ENCODE results near the gene UBE2QL1.

DNA sequence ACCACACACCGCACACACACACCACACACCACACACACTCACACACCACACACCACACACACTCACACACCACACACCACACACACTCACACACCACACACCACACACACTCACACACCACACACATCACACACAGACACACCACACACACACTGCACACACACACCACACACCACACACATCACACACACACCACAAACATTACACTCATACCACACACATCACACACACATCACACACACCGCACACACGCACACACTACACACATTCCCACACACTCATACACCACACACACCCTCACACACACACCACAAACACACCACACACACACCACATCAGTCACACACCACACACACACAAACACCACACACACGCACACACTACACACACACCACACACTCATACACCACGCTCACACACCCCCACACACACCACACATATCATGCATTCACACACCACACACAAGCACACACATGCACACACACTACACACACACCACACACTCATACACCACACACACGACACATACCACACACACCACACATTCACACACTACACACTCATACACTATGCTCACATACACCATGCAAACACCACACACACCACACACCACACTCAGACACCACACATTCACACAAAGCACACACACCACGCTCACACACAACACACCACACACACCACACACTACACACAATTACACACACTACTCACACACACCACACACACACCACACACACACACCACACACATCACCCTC is 1.1 kb upstream of the UBE2QL1 start:
- TF ChIP-seq, protein P1, sequence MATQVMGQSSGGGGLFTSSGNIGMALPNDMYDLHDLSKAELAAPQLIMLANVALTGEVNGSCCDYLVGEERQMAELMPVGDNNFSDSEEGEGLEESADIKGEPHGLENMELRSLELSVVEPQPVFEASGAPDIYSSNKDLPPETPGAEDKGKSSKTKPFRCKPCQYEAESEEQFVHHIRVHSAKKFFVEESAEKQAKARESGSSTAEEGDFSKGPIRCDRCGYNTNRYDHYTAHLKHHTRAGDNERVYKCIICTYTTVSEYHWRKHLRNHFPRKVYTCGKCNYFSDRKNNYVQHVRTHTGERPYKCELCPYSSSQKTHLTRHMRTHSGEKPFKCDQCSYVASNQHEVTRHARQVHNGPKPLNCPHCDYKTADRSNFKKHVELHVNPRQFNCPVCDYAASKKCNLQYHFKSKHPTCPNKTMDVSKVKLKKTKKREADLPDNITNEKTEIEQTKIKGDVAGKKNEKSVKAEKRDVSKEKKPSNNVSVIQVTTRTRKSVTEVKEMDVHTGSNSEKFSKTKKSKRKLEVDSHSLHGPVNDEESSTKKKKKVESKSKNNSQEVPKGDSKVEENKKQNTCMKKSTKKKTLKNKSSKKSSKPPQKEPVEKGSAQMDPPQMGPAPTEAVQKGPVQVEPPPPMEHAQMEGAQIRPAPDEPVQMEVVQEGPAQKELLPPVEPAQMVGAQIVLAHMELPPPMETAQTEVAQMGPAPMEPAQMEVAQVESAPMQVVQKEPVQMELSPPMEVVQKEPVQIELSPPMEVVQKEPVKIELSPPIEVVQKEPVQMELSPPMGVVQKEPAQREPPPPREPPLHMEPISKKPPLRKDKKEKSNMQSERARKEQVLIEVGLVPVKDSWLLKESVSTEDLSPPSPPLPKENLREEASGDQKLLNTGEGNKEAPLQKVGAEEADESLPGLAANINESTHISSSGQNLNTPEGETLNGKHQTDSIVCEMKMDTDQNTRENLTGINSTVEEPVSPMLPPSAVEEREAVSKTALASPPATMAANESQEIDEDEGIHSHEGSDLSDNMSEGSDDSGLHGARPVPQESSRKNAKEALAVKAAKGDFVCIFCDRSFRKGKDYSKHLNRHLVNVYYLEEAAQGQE (tag by site-specific recombination; IDR thresholded peaks at IDR 0.05), result no peak
- TF ChIP-seq, protein P2, sequence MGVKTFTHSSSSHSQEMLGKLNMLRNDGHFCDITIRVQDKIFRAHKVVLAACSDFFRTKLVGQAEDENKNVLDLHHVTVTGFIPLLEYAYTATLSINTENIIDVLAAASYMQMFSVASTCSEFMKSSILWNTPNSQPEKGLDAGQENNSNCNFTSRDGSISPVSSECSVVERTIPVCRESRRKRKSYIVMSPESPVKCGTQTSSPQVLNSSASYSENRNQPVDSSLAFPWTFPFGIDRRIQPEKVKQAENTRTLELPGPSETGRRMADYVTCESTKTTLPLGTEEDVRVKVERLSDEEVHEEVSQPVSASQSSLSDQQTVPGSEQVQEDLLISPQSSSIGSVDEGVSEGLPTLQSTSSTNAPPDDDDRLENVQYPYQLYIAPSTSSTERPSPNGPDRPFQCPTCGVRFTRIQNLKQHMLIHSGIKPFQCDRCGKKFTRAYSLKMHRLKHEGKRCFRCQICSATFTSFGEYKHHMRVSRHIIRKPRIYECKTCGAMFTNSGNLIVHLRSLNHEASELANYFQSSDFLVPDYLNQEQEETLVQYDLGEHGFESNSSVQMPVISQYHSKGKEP (tag by site-specific recombination; IDR thresholded peaks at IDR 0.05), result no peak
- no peak for TF ChIP-seq ZNF23 (tag by site-specific recombination; IDR thresholded peaks at IDR 0.05; ENCODE audit: borderline replicate concordance)
- 0 out of 2 replicates have a peak, but pooled peaks have one; percentile 4 for TF ChIP-seq ZNF146 (tag by site-specific recombination; IDR thresholded peaks at IDR 0.05)

Measured in HEK293 (cell line).